Smooth muscle cell (in vitro differentiated cells): ENCODE data around the gene GNB4. TPM values are rescaled to one million over a fixed set of nuclear protein-coding genes. Genes with fewer than 3 reads are reported as not detected.

Source experiments
- DNase-seq: peaks from one replicate; lab custom pipeline; 2025; ENCODE audit not compliant: unreplicated experiment; lab: John Stamatoyannopoulos, UW
- H2AFZ ChIP-seq: fragments of 200-600 bp; sonication (generic); 2 replicates; pipeline ENCODE4 v1.6.0; 2016; ENCODE audit warnings: antibody characterized with exemption, low read depth, mild to moderate bottlenecking
- H3F3A ChIP-seq: fragments of 200-600 bp; sonication (generic); 2 replicates; pipeline ENCODE4 v1.6.0; 2017; ENCODE audit warnings: antibody characterized with exemption, low read depth
- H3K27ac ChIP-seq: fragments of 200-600 bp; sonication (generic); 2 replicates; pipeline ENCODE4 v1.5.1; 2016; ENCODE audit warnings: low read depth, mild to moderate bottlenecking
- H3K27me3 ChIP-seq: fragments of 200-600 bp; sonication (generic); 2 replicates; pipeline ENCODE4 v1.6.1; 2016; ENCODE audit warnings: low read depth, mild to moderate bottlenecking
- H3K36me3 ChIP-seq: fragments of 200-600 bp; sonication (generic); 2 replicates; pipeline ENCODE4 v1.5.1; 2016; ENCODE audit warnings: low read depth
- H3K4me1 ChIP-seq: fragments of 200-600 bp; sonication (generic); 2 replicates; pipeline ENCODE4 v1.5.1; 2016; ENCODE audit warnings: low read depth
- H3K4me2 ChIP-seq: fragments of 200-600 bp; sonication (generic); 2 replicates; pipeline ENCODE4 v1.6.0; 2016; ENCODE audit warnings: mild to moderate bottlenecking
- H3K4me3 ChIP-seq: fragments of 200-600 bp; sonication (generic); 2 replicates; pipeline ENCODE4 v1.5.1; 2016; ENCODE audit warnings: mild to moderate bottlenecking
- H3K79me2 ChIP-seq: fragments of 200-600 bp; sonication (generic); 2 replicates; pipeline ENCODE4 v1.6.0; 2016; ENCODE audit warnings: low read depth, mild to moderate bottlenecking
- H3K9ac ChIP-seq: fragments of 200-600 bp; sonication (generic); 2 replicates; pipeline ENCODE4 v1.6.0; 2016; ENCODE audit warnings: low read depth
- H3K9me3 ChIP-seq: fragments of 200-600 bp; sonication (generic); replicated peaks from 2 replicates; pipeline ENCODE4 v1.5.1; 2016; ENCODE audit warnings: low read depth
- H4K20me1 ChIP-seq: fragments of 200-600 bp; sonication (generic); 2 replicates; pipeline ENCODE4 v1.6.0; 2016; ENCODE audit warnings: low read depth
- WGBS: methylation state at CpG from one replicate; pipeline ENCODE4 v1.1.7; 2016; ENCODE audit warnings: low lambda C conversion rate; 5-methylcytosine and 5-hydroxymethylcytosine counted together
- polyA plus RNA-seq: library from polyadenylated mRNA; unstranded; fragments of >200 nt; fragmentation: Nextera tagmentation; extraction: Ambion mirVana; gene quantifications from 2 replicates; pipeline ENCODE4 v1.2.1, GENCODE V29; 2016
- total RNA-seq: library from RNA; depleted of rRNA; stranded (reverse); fragments of >200 nt; gene quantifications from 2 replicates; pipeline ENCODE4 v1.2.3, GENCODE V29; 2014
- TF ChIP-seq, protein P1 (sequence below): fragments of 200-600 bp; sonication (generic); IDR thresholded peaks from 2 replicates; pipeline ENCODE4 v1.5.1; 2017; ENCODE audit warnings: borderline replicate concordance, mild to moderate bottlenecking, antibody characterized with exemption; ENCODE audit not compliant: insufficient read depth, poor library complexity, severe bottlenecking

The GNB4 gene
- total and polyA plus RNA-seq, 2 experiments from 2014 or later: 33.1 to 56.2 TPM

- Histone ChIP-seq H3K79me2 (no peaks in the 10 kb centered on the region), H2AFZ (no peak overlapping the region), H4K20me1 (no peaks in the 10 kb centered on the region), H3K9ac (no peak overlapping the region), H3K36me3 (peaks cover 21% of the 10 kb centered on the region), H3K4me3 (no peak overlapping the region), H3K4me2 (no peak overlapping the region), H3K27me3 (no peaks in the 10 kb centered on the region), H3K4me1 (no peaks in the 10 kb centered on the region), H3F3A (no peaks in the 10 kb centered on the region), H3K27ac (no peak overlapping the region), H3K9me3 (no peaks in the 10 kb centered on the region)
- TF ChIP-seq, protein P1, sequence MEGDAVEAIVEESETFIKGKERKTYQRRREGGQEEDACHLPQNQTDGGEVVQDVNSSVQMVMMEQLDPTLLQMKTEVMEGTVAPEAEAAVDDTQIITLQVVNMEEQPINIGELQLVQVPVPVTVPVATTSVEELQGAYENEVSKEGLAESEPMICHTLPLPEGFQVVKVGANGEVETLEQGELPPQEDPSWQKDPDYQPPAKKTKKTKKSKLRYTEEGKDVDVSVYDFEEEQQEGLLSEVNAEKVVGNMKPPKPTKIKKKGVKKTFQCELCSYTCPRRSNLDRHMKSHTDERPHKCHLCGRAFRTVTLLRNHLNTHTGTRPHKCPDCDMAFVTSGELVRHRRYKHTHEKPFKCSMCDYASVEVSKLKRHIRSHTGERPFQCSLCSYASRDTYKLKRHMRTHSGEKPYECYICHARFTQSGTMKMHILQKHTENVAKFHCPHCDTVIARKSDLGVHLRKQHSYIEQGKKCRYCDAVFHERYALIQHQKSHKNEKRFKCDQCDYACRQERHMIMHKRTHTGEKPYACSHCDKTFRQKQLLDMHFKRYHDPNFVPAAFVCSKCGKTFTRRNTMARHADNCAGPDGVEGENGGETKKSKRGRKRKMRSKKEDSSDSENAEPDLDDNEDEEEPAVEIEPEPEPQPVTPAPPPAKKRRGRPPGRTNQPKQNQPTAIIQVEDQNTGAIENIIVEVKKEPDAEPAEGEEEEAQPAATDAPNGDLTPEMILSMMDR: no peak
- WGBS: 92% methylated on average over 12 of the region's 12 CpGs
- no peak for DNase-seq
These were observed 75.9 kb downstream of the GNB4 start for GRCh38 chr3:179375091-179375999.

- Histone ChIP-seq H3K9me3 (no peaks in the 10 kb centered on the region), H3K27me3 (no peaks in the 10 kb centered on the region), H3K4me3 (no peak overlapping the region), H3K36me3 (peaks cover 18% of the 10 kb centered on the region), H4K20me1 (no peaks in the 10 kb centered on the region), H3K4me1 (no peaks in the 10 kb centered on the region), H3K27ac (no peak overlapping the region), H2AFZ (no peak overlapping the region), H3F3A (no peaks in the 10 kb centered on the region), H3K79me2 (no peaks in the 10 kb centered on the region), H3K9ac (no peak overlapping the region), H3K4me2 (no peak overlapping the region)
- DNase-seq: no peak
- 98% methylated on average over 6 of the region's 6 CpGs for WGBS
- TF ChIP-seq, protein P1: no peak
These were observed 77.3 kb downstream of the GNB4 start for GRCh38 chr3:179373938-179374337.

DNA sequence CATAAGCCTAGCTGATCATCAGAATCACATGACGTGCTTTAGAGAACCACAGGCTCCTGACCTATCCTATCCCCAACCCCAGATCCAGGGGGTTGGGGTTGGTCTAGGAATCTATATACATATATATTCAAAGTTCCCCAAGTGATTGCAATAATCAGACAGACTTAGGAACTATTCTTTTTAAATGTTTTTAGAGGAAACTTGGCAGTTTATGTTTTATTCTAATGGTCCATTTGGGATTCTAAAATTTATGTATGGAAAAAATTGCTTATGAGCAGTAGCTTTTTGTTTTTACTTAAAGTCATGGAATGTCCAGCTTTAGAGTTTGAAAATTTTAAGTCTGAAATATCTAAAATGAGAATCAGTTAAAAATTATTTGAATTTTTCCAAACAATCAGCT lies 81.6 kb downstream of the GNB4 start:
- WGBS: 88% methylated on average over 1 of the region's 1 CpG
- Histone ChIP-seq H4K20me1 (no peaks in the 10 kb centered on the region), H3F3A (no peaks in the 10 kb centered on the region), H3K79me2 (no peaks in the 10 kb centered on the region), H3K4me2 (no peak overlapping the region), H3K27me3 (no peaks in the 10 kb centered on the region), H3K9ac (no peak overlapping the region), H3K4me3 (no peak overlapping the region), H3K36me3 (peaks cover 4% of the 10 kb centered on the region), H3K27ac (no peak overlapping the region), H2AFZ (no peak overlapping the region), H3K4me1 (no peaks in the 10 kb centered on the region), H3K9me3 (no peaks in the 10 kb centered on the region)
- TF ChIP-seq, protein P1: no peak
- DNase-seq: no peak

GRCh38 chr3:179363332-179363731 lies 87.9 kb downstream of the GNB4 start:
- Histone ChIP-seq H4K20me1 (peaks cover 3% of the 10 kb centered on the region), H3F3A (no peaks in the 10 kb centered on the region), H3K4me2 (no peak overlapping the region), H3K4me1 (no peaks in the 10 kb centered on the region), H3K9me3 (no peaks in the 10 kb centered on the region), H3K27ac (no peak overlapping the region), H2AFZ (no peak overlapping the region), H3K4me3 (no peak overlapping the region), H3K9ac (no peak overlapping the region), H3K27me3 (no peaks in the 10 kb centered on the region), H3K79me2 (no peaks in the 10 kb centered on the region), H3K36me3 (peaks cover 16% of the 10 kb centered on the region)
- TF ChIP-seq, protein P1: no peak
- 98% methylated on average over 5 of the region's 5 CpGs for WGBS
- DNase-seq: no peak
